A549 (cell line): ENCODE data around the gene STARD13. TPM values are rescaled to one million over a fixed set of nuclear protein-coding genes. Genes with fewer than 3 reads are reported as not detected.

Experiments used
- ATAC-seq, 2 experiments: fragments of 200-7000 bp in 1 of 2; fragments of >200 bp in 1 of 2; cut with Nextera tagmentation in 1 of 2; cut with Tn5 transposase in 1 of 2; 3 replicates each; pipeline versions ENCODE4 v1.8.0 to v1.9.1; 2018 to 2020; ENCODE audit warnings: mild to moderate bottlenecking in 1 of 2, moderate library complexity in 1 of 2
- CTCF ChIA-PET: fragments of 300-600 bp; sonication (Branson Sonifier 250); formaldehyde crosslinking; extraction: SDS; loops from one replicate; lab custom pipeline; 2021; ENCODE audit warnings: antibody characterized with exemption, inconsistent platforms; lab: Yijun Ruan, JAX
- POLR2A ChIA-PET: fragments of 350-600 bp; formaldehyde crosslinking; extraction: SDS; loops from one replicate; lab custom pipeline; 2021; ENCODE audit warnings: antibody characterized with exemption, inconsistent platforms; lab: Yijun Ruan, JAX
- DNase-seq, 2 experiments: peaks; one replicate each; pipeline versions ENCODE4 v3.0.0 to v3.0.0-alpha.2; 2011 to 2016; ENCODE audit warnings: low read depth in 1 of 2, low spot score in 1 of 2
- FAIRE-seq: peaks from 2 replicates; lab custom pipeline; 2011; peaks lifted over from hg19 to GRCh38; lab: Jason Lieb, UNC
- H3K27ac ChIP-seq, 2 experiments: fragments of >200 bp; sonication (Bioruptor Twin); formaldehyde crosslinking; 3 replicates each; pipeline ENCODE4 v1.5.1; 2016 to 2017
- H3K4me1 ChIP-seq: fragments of >200 bp; sonication (Bioruptor Twin); formaldehyde crosslinking; 3 replicates; pipeline ENCODE4 v1.6.1; 2016
- H3K4me2 ChIP-seq: fragments of >200 bp; sonication (Bioruptor Twin); formaldehyde crosslinking; 3 replicates; pipeline ENCODE4 v1.6.1; 2016
- H3K4me3 ChIP-seq: fragments of >200 bp; sonication (Bioruptor Twin); formaldehyde crosslinking; 3 replicates; pipeline ENCODE4 v1.5.1; 2016
- H3K9me3 ChIP-seq: fragments of >200 bp; sonication (Bioruptor Twin); formaldehyde crosslinking; 3 replicates; pipeline ENCODE4 v1.6.1; 2016
- CBX2 ChIP-seq: fragments of 200-600 bp; sonication (generic); IDR thresholded peaks from 2 replicates; pipeline ENCODE4 v1.6.1; 2016; ENCODE audit warnings: low read depth, mild to moderate bottlenecking, borderline replicate concordance
- CHD2 ChIP-seq: fragments of 150-350 bp; IDR thresholded peaks from 2 replicates; pipeline ENCODE4 v1.6.1; 2014; ENCODE audit warnings: low read length; ENCODE audit not compliant: partially characterized antibody
- CHD4 ChIP-seq: fragments of 200-600 bp; sonication (generic); IDR thresholded peaks from 2 replicates; pipeline ENCODE4 v1.6.1; 2016; ENCODE audit warnings: antibody characterized with exemption, mild to moderate bottlenecking, borderline replicate concordance
- EHMT2 ChIP-seq: fragments of 200-600 bp; sonication (generic); IDR thresholded peaks from 2 replicates; pipeline ENCODE4 v1.6.1; 2016; ENCODE audit warnings: antibody characterized with exemption, low read depth, mild to moderate bottlenecking, moderate library complexity
- FOSL2 ChIP-seq, 2 experiments: fragments of 450-650 bp in 1 of 2; fragments of >200 bp in 1 of 2; sonication (Bioruptor Twin) in 1 of 2; formaldehyde crosslinking; IDR thresholded peaks; 2 replicates each; pipeline versions ENCODE4 v1.5.0 to v1.6.1; 2016 to 2020; ENCODE audit warnings: mild to moderate bottlenecking in 1 of 2, moderate library complexity in 1 of 2
- HEYL ChIP-seq: fragments of 250-450 bp; sonication (Bioruptor Pico); IDR thresholded peaks from 2 replicates; pipeline ENCODE4 v1.8.0; 2021; ENCODE audit warnings: mild to moderate bottlenecking, moderate library complexity
- HOXA7 ChIP-seq: fragments of 250-450 bp; sonication (Bioruptor Pico); IDR thresholded peaks from 2 replicates; pipeline ENCODE4 v1.5.0; 2020; ENCODE audit warnings: mild to moderate bottlenecking, moderate library complexity
- JUN ChIP-seq, 2 experiments: fragments of >200 bp; sonication (Bioruptor Twin); formaldehyde crosslinking; IDR thresholded peaks; 2 replicates in 1 of 2; 3 replicates in 1 of 2; pipeline ENCODE4 v1.6.1; 2016 to 2017
- KDM1A ChIP-seq: fragments of 200-600 bp; sonication (generic); IDR thresholded peaks from 2 replicates; pipeline ENCODE4 v1.6.1; 2016; ENCODE audit warnings: low read depth, mild to moderate bottlenecking
- KDM5A ChIP-seq: fragments of 200-600 bp; sonication (generic); IDR thresholded peaks from 2 replicates; pipeline ENCODE4 v1.6.1; 2016; ENCODE audit warnings: antibody characterized with exemption, mild to moderate bottlenecking
- MAFK ChIP-seq: fragments of 450-650 bp; IDR thresholded peaks from 2 replicates; pipeline ENCODE4 v1.6.1; 2014; ENCODE audit not compliant: partially characterized antibody
- MYC ChIP-seq: IDR thresholded peaks from 2 replicates; pipeline ENCODE4 v1.6.1; 2012; ENCODE audit warnings: mild to moderate bottlenecking, inconsistent platforms, low read length, improper control_type of control experiment, borderline replicate concordance
- NPAS2 ChIP-seq: fragments of 250-450 bp; sonication (Bioruptor Pico); IDR thresholded peaks from 2 replicates; pipeline ENCODE4 v1.8.0; 2022; ENCODE audit warnings: mild to moderate bottlenecking, moderate library complexity, borderline replicate concordance
- POLR2AphosphoS2 ChIP-seq: conservative IDR thresholded peaks from 2 replicates; pipeline ENCODE4 v1.6.1; 2012; ENCODE audit warnings: low read length, improper control_type of control experiment, inconsistent platforms
- RCOR1 ChIP-seq: fragments of 150-350 bp; IDR thresholded peaks from 2 replicates; pipeline ENCODE4 v1.6.1; 2014; ENCODE audit warnings: antibody characterized with exemption, low read length, low read depth
- RNF2 ChIP-seq: fragments of 200-600 bp; sonication (generic); IDR thresholded peaks from 2 replicates; pipeline ENCODE4 v1.6.1; 2016; ENCODE audit warnings: low read depth, mild to moderate bottlenecking, antibody characterized with exemption, moderate library complexity, borderline replicate concordance
- SMC3 ChIP-seq: fragments of >200 bp; sonication (Bioruptor Twin); formaldehyde crosslinking; IDR thresholded peaks from 3 replicates; pipeline ENCODE4 v1.6.1; 2018; ENCODE audit warnings: inconsistent platforms
- SREBF2 ChIP-seq: fragments of 450-650 bp; IDR thresholded peaks from 2 replicates; pipeline ENCODE4 v1.6.1; 2014; ENCODE audit warnings: mild to moderate bottlenecking, moderate library complexity
- TP53 ChIP-seq: fragments of 250-450 bp; sonication (Bioruptor Pico); IDR thresholded peaks from 2 replicates; pipeline ENCODE4 v1.5.0; 2021; ENCODE audit warnings: mild to moderate bottlenecking, moderate library complexity
- ZFP36 ChIP-seq: fragments of 450-650 bp; IDR thresholded peaks from 2 replicates; pipeline ENCODE4 v1.6.1; 2014; ENCODE audit warnings: borderline replicate concordance; ENCODE audit not compliant: partially characterized antibody
- ZNF302 ChIP-seq: fragments of 250-450 bp; sonication (Bioruptor Pico); IDR thresholded peaks from 2 replicates; pipeline ENCODE4 v1.9.0; 2021; ENCODE audit warnings: inconsistent platforms, mild to moderate bottlenecking, moderate library complexity
- WGBS: methylation state at CpG from one replicate; pipeline ENCODE4 v1.1.6; 2017; ENCODE audit errors: missing lambda C conversion rate; 5-methylcytosine and 5-hydroxymethylcytosine counted together
- polyA plus RNA-seq, 4 experiments: library from polyadenylated mRNA; depleted of rRNA in 3 of 4; stranded (reverse); fragments of >200 nt; fragmentation: RNase III in 1 of 4; extraction: RNeasy Plus Mini Kit Qiagen cat#74134 plus additional on column Dnase treatment in 1 of 4; gene quantifications; 2 replicates in 3 of 4; 3 replicates in 1 of 4; pipeline ENCODE4 v1.2.3, GENCODE V29; 2011 to 2017
- TF ChIP-seq, protein P1 (sequence below): IDR thresholded peaks from 2 replicates; pipeline ENCODE4 v1.6.1; 2012
- TF ChIP-seq, protein P2 (sequence below): fragments of 450-650 bp; IDR thresholded peaks from 2 replicates; pipeline ENCODE4 v1.6.1; 2014; ENCODE audit warnings: antibody characterized with exemption
- TF ChIP-seq, protein P3 (sequence below): IDR thresholded peaks from 2 replicates; pipeline ENCODE4 v1.6.1; 2012
- TF ChIP-seq, protein P4 (sequence below): fragments of >200 bp; sonication (Bioruptor Twin); formaldehyde crosslinking; IDR thresholded peaks from 2 replicates; pipeline ENCODE4 v1.6.1; 2016
- TF ChIP-seq, protein P5 (sequence below): fragments of 200-600 bp; sonication (generic); IDR thresholded peaks from 2 replicates; pipeline ENCODE4 v1.6.1; 2016; ENCODE audit warnings: antibody characterized with exemption, mild to moderate bottlenecking, moderate library complexity
- TF ChIP-seq, protein P6 (sequence below): fragments of 250-450 bp; sonication (Bioruptor Pico); IDR thresholded peaks from 2 replicates; pipeline ENCODE4 v1.5.0; 2020; ENCODE audit warnings: low read depth, mild to moderate bottlenecking, moderate library complexity
- TF ChIP-seq, protein P7 (sequence below): fragments of 150-350 bp; IDR thresholded peaks from 2 replicates; pipeline ENCODE4 v1.6.1; 2014; ENCODE audit warnings: low read depth, mild to moderate bottlenecking, low read length

The STARD13 gene
- polyA plus RNA-seq, 2 of the 4 experiments (the other 2 are of a cell fraction) = 2.4 to 2.8 TPM

DNA sequence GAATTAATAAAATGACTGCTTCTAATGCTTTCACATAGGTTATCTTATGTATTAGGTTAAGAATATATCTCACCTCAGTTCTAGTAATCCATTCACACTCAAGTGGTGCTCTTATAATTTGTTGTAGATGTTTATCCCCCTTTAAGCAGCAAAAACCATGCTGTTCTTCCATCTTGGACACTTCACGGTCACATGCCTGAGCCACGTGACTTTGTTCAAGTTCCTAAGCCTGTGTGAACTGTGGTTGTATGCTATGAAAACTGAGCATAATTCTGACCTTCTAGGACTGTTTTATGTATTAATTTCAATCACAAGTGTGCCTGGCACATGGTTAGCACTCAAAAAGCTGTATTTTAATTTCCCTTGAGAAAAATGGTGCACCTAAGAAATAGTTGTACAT, 41.2 kb upstream of the STARD13 start:
- CTCF ChIA-PET = no interaction called here
- H3K9me3 ChIP-seq = no peaks in the 10 kb centered on the region
- DNase-seq (no peak), ATAC-seq (no peak), FAIRE-seq (no peak)
- no peak overlapping the region for H3K4me3 ChIP-seq
- no peak overlapping the region for H3K4me2 ChIP-seq
- 86% methylated on average over 2 of the region's 2 CpGs for WGBS
- TF ChIP-seq, protein P1, sequence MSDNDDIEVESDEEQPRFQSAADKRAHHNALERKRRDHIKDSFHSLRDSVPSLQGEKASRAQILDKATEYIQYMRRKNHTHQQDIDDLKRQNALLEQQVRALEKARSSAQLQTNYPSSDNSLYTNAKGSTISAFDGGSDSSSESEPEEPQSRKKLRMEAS = no peak
- no peak for TF ChIP-seq KDM1A
- TF ChIP-seq ZNF302 (CRISPR knock-in tag) = no peak
- TF ChIP-seq, protein P2, sequence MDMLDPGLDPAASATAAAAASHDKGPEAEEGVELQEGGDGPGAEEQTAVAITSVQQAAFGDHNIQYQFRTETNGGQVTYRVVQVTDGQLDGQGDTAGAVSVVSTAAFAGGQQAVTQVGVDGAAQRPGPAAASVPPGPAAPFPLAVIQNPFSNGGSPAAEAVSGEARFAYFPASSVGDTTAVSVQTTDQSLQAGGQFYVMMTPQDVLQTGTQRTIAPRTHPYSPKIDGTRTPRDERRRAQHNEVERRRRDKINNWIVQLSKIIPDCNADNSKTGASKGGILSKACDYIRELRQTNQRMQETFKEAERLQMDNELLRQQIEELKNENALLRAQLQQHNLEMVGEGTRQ = no peak
- TF ChIP-seq FOSL2 (IDR thresholded peaks at IDR 0.05) = no peak
- TF ChIP-seq FOSL2 (CRISPR knock-in tag; IDR thresholded peaks at IDR 0.05) = no peak
- no peak for TF ChIP-seq NPAS2 (CRISPR knock-in tag)
- no peak for TF ChIP-seq RNF2
- TF ChIP-seq ZFP36 = no peak
- TF ChIP-seq, protein P3, sequence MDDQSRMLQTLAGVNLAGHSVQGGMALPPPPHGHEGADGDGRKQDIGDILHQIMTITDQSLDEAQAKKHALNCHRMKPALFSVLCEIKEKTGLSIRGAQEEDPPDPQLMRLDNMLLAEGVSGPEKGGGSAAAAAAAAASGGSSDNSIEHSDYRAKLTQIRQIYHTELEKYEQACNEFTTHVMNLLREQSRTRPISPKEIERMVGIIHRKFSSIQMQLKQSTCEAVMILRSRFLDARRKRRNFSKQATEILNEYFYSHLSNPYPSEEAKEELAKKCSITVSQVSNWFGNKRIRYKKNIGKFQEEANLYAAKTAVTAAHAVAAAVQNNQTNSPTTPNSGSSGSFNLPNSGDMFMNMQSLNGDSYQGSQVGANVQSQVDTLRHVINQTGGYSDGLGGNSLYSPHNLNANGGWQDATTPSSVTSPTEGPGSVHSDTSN = no peak
- TF ChIP-seq SREBF2 = no peak
- TF ChIP-seq CHD4 = no peak
- TF ChIP-seq EHMT2 = no peak
- TF ChIP-seq MYC = no peak
- TF ChIP-seq, protein P4, sequence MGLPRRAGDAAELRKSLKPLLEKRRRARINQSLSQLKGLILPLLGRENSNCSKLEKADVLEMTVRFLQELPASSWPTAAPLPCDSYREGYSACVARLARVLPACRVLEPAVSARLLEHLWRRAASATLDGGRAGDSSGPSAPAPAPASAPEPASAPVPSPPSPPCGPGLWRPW = no peak
- no peak for TF ChIP-seq MAFK
- no peak for TF ChIP-seq JUN (IDR thresholded peaks at IDR 0.05)
- POLR2A ChIA-PET = no interaction called here
- no peak overlapping the region for H3K27ac ChIP-seq
- no peaks in the 10 kb centered on the region for H3K4me1 ChIP-seq

DNA sequence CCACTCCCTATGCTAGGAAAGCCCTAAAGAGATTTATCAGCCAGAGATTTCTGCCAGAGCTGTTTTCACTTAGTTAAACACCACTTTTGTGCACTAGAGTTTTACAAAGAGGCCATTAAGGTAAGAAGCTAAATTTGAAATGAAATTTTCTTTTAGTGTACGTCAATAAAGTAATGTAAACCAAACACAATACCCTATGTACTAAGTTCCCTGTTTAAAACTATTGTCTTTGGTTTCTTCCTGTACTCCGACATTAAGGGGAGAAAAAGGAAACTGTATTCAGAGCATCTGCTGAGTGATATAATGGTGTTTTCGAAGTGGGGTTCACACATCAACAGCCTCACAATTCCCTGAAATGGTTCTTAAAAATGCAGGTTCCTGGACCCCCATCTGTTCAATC, 40.7 kb upstream of the STARD13 start:
- ATAC-seq = no peak
- no peak overlapping the region for H3K4me3 ChIP-seq
- no peaks in the 10 kb centered on the region for H3K9me3 ChIP-seq
- no peak overlapping the region for H3K27ac ChIP-seq
- FAIRE-seq = no peak
- no peaks in the 10 kb centered on the region for H3K4me1 ChIP-seq
- DNase-seq = no peak
- POLR2A ChIA-PET = no interaction called here
- H3K4me2 ChIP-seq = no peak overlapping the region
- WGBS = 89% methylated on average over 3 of the region's 3 CpGs
- CTCF ChIA-PET = interaction anchor here (1.2 kb wide), 1 partner anchor 22 kb away, joined by 7 read pairs; no protein-coding TSS in a partner anchor
- TF ChIP-seq, protein P5, sequence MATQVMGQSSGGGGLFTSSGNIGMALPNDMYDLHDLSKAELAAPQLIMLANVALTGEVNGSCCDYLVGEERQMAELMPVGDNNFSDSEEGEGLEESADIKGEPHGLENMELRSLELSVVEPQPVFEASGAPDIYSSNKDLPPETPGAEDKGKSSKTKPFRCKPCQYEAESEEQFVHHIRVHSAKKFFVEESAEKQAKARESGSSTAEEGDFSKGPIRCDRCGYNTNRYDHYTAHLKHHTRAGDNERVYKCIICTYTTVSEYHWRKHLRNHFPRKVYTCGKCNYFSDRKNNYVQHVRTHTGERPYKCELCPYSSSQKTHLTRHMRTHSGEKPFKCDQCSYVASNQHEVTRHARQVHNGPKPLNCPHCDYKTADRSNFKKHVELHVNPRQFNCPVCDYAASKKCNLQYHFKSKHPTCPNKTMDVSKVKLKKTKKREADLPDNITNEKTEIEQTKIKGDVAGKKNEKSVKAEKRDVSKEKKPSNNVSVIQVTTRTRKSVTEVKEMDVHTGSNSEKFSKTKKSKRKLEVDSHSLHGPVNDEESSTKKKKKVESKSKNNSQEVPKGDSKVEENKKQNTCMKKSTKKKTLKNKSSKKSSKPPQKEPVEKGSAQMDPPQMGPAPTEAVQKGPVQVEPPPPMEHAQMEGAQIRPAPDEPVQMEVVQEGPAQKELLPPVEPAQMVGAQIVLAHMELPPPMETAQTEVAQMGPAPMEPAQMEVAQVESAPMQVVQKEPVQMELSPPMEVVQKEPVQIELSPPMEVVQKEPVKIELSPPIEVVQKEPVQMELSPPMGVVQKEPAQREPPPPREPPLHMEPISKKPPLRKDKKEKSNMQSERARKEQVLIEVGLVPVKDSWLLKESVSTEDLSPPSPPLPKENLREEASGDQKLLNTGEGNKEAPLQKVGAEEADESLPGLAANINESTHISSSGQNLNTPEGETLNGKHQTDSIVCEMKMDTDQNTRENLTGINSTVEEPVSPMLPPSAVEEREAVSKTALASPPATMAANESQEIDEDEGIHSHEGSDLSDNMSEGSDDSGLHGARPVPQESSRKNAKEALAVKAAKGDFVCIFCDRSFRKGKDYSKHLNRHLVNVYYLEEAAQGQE = no peak
- no peak for TF ChIP-seq CHD2
- no peak for TF ChIP-seq POLR2AphosphoS2
- no peak for TF ChIP-seq ZFP36
- TF ChIP-seq MAFK = no peak
- TF ChIP-seq RCOR1 = no peak
- TF ChIP-seq, protein P6, sequence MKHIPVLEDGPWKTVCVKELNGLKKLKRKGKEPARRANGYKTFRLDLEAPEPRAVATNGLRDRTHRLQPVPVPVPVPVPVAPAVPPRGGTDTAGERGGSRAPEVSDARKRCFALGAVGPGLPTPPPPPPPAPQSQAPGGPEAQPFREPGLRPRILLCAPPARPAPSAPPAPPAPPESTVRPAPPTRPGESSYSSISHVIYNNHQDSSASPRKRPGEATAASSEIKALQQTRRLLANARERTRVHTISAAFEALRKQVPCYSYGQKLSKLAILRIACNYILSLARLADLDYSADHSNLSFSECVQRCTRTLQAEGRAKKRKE (CRISPR knock-in tag) = no peak
- no peak for TF ChIP-seq MYC
- TF ChIP-seq, protein P7, sequence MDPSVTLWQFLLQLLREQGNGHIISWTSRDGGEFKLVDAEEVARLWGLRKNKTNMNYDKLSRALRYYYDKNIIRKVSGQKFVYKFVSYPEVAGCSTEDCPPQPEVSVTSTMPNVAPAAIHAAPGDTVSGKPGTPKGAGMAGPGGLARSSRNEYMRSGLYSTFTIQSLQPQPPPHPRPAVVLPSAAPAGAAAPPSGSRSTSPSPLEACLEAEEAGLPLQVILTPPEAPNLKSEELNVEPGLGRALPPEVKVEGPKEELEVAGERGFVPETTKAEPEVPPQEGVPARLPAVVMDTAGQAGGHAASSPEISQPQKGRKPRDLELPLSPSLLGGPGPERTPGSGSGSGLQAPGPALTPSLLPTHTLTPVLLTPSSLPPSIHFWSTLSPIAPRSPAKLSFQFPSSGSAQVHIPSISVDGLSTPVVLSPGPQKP = no peak
- TF ChIP-seq, protein P2 = no peak
- TF ChIP-seq CBX2 = no peak
- TF ChIP-seq RNF2 = no peak
- TF ChIP-seq TP53 (CRISPR knock-in tag) = no peak
- no peak for TF ChIP-seq HOXA7
- TF ChIP-seq HEYL (CRISPR knock-in tag) = no peak
- TF ChIP-seq SMC3 = no peak
- TF ChIP-seq KDM5A = no peak
